HepG2 (cell line): Measurements from ENCODE around the gene HES7. TPM values are rescaled to one million over a fixed set of nuclear protein-coding genes. Genes with fewer than 3 reads are reported as not detected.

Experiments
- JDP2 ChIP-seq: sonication (generic); formaldehyde crosslinking; IDR thresholded peaks from 2 replicates; pipeline ENCODE4 v1.8.1; 2022; ENCODE audit warnings: missing genetic modification reagents, borderline replicate concordance
- MZF1 ChIP-seq: sonication (generic); formaldehyde crosslinking; IDR thresholded peaks from 2 replicates; pipeline ENCODE4 v1.8.1; 2023; ENCODE audit warnings: mild to moderate bottlenecking, missing genetic modification reagents, borderline replicate concordance
- SNAI1 ChIP-seq: sonication (generic); formaldehyde crosslinking; IDR thresholded peaks from 2 replicates; pipeline ENCODE4 v1.5.0; 2020; ENCODE audit warnings: mild to moderate bottlenecking, missing genetic modification reagents, borderline replicate concordance
- TEF ChIP-seq: sonication (generic); formaldehyde crosslinking; IDR thresholded peaks from 2 replicates; pipeline ENCODE4 v1.5.0; 2020; ENCODE audit warnings: missing genetic modification reagents
- TRAFD1 ChIP-seq: sonication (generic); formaldehyde crosslinking; IDR thresholded peaks from 2 replicates; pipeline ENCODE4 v1.5.1; 2020; ENCODE audit warnings: missing genetic modification reagents, mild to moderate bottlenecking, borderline replicate concordance
- ZBTB34 ChIP-seq: sonication (generic); formaldehyde crosslinking; IDR thresholded peaks from 2 replicates; pipeline ENCODE4 v1.8.0; 2022; ENCODE audit warnings: mild to moderate bottlenecking, missing genetic modification reagents
- ZC3H13 ChIP-seq: sonication (generic); formaldehyde crosslinking; IDR thresholded peaks from 2 replicates; pipeline ENCODE4 v1.8.1; 2023; ENCODE audit warnings: mild to moderate bottlenecking, missing genetic modification reagents, moderate library complexity
- ZMYM2 ChIP-seq: sonication (generic); formaldehyde crosslinking; IDR thresholded peaks from 2 replicates; pipeline ENCODE4 v1.8.0; 2022; ENCODE audit warnings: mild to moderate bottlenecking, missing genetic modification reagents
- ZNF33B ChIP-seq: sonication (generic); formaldehyde crosslinking; IDR thresholded peaks from 2 replicates; pipeline ENCODE4 v1.5.1; 2020; ENCODE audit warnings: mild to moderate bottlenecking, missing genetic modification reagents
- ZNF761 ChIP-seq: sonication (generic); formaldehyde crosslinking; conservative IDR thresholded peaks from 2 replicates; pipeline ENCODE4 v1.4.0; 2020; ENCODE audit warnings: mild to moderate bottlenecking, missing genetic modification reagents
- polyA plus RNA-seq, 8 experiments: library from polyadenylated mRNA; depleted of rRNA in 3 of 8; stranded (reverse) in 7 of 8; unstranded in 1 of 8; fragments of >200 nt; fragmentation: Illumina TruSeq in 4 of 8; extraction: Trizol in 4 of 8; gene quantifications; 2 replicates each; pipeline versions ENCODE4 v1.2.1 to v1.2.3, GENCODE V29; 2011 to 2016; ENCODE audit warnings: low read depth in 4 of 8, missing spikeins in 1 of 8, mixed read lengths in 1 of 8; ENCODE audit not compliant: insufficient read depth in 1 of 8
- total RNA-seq, 5 experiments: library from RNA; depleted of rRNA; stranded (reverse); fragments of >200 nt; fragmentation: Illumina TruSeq; extraction: Trizol; gene quantifications; 2 replicates each; pipeline ENCODE4 v1.2.3, GENCODE V29; 2016; ENCODE audit warnings: low read depth in 1 of 5
- TF ChIP-seq, protein P1 (sequence below): sonication (generic); formaldehyde crosslinking; IDR thresholded peaks from 2 replicates; pipeline ENCODE4 v1.4.0; 2020; ENCODE audit warnings: mild to moderate bottlenecking, missing genetic modification reagents

The HES7 gene
- total and polyA plus RNA-seq, 2 of the 13 experiments (the other 11 are each of a cell fraction or from before 2014, with no cell fraction given), result not detected

DNA sequence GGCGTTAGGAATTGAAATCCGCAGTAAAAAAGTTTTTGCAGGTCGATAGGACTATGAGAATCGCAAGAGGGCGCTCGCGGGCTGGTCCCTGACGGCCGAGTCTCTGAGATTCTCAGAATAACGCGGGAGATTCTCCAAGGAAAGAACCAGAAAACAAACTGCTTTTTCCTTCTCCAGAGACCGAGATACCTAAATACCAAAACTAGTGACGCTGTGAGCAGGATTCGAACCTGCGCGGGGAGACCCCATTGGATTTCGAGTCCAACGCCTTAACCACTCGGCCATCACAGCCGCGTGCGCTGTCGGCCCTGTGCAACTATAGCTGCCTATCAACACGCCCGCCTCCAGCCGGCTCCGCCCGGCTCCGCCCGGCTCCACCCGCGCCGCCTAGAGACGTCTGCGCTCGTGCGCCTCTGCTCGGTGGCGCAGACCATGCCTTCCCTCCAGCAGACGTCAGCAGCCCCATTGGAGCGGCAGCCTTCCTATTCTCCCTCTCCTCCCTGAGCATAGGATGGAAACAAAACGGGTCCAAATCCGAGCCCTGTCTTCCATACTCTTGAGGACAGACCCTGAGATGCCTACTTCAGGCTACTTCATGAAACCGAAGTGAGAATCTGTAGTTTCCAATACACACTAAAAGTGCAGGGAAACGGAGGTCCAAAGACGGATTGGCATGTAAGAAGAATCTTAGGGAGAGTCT is 14.9 kb upstream of the HES7 start (continued):
- TF ChIP-seq, protein P1, sequence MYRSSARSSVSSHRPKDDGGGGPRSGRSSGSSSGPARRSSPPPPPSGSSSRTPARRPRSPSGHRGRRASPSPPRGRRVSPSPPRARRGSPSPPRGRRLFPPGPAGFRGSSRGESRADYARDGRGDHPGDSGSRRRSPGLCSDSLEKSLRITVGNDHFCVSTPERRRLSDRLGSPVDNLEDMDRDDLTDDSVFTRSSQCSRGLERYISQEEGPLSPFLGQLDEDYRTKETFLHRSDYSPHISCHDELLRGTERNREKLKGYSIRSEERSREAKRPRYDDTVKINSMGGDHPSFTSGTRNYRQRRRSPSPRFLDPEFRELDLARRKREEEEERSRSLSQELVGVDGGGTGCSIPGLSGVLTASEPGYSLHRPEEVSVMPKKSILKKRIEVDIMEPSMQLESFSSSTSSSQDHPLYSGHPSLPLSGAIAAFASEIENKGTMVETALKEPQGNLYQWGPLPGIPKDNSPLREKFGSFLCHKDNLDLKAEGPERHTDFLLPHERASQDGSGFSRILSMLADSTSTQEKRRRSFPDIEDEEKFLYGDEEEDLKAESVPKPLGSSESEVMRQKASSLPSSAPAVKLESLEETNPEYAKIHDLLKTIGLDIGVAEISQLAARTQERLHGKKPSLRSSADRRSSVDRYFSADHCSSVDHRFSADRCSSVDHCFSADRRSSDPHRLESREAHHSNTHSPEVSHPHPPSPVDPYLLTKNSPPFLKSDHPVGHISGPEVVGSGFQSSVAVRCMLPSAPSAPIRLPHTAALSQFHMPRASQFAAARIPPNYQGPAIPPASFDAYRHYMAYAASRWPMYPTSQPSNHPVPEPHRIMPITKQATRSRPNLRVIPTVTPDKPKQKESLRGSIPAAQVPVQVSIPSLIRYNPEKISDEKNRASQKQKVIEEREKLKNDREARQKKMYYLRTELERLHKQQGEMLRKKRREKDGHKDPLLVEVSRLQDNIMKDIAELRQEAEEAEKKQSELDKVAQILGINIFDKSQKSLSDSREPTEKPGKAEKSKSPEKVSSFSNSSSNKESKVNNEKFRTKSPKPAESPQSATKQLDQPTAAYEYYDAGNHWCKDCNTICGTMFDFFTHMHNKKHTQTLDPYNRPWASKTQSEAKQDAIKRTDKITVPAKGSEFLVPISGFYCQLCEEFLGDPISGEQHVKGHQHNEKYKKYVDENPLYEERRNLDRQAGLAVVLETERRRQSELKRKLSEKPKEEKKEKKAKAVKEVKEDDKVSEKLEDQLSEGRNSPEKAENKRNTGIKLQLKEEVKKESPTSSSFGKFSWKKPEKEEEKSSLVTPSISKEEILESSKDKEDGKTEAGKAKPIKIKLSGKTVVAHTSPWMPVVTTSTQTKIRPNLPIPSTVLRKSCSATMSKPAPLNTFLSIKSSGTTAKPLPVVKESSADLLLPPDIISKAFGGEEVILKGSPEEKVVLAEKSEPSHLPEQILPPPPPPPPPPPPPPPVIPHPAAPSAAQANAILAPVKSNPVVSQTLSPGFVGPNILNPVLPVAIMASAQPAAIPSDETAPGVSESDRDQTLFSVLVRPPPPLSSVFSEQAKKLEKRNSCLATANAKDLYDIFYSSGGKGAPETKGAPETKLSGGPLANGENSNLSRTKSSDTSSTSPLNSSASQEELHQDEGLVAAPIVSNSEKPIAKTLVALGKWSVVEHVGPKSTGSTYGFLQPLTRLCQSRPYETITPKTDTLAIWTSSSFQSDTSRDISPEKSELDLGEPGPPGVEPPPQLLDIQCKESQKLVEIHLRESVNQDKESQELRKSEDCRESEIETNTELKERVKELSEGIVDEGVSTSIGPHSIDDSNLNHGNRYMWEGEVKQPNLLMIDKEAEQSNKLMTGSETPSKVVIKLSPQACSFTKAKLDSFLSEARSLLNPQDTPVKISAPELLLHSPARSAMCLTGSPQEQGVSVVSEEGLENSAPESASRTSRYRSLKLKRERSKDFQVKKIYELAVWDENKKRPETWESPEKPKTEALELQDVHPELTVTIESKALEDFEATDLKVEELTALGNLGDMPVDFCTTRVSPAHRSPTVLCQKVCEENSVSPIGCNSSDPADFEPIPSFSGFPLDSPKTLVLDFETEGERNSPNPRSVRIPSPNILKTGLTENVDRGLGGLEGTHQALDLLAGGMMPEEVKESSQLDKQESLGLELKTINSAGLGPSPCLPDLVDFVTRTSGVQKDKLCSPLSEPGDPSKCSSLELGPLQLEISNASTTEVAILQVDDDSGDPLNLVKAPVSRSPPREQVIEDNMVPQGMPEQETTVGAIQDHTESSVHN (CRISPR knock-in tag), result no peak
- TF ChIP-seq ZBTB34 (CRISPR knock-in tag) (peak; percentile 84), JDP2 (no peak), ZC3H13 (CRISPR knock-in tag) (no peak), TEF (CRISPR knock-in tag) (no peak), ZNF761 (CRISPR knock-in tag) (peak; percentile 59), MZF1 (CRISPR knock-in tag) (peak; percentile 19; the same call in 1 of the 2 replicates), TRAFD1 (CRISPR knock-in tag) (no peak), SNAI1 (no peak), ZNF33B (no peak), ZMYM2 (CRISPR knock-in tag) (peak; percentile 83)
